GM12892 (cell line): Measurements from ENCODE around the gene WARS2.

ENCODE experiments used
- DNase-seq: peaks from one replicate; pipeline ENCODE4 v3.0.0; 2011; ENCODE audit not compliant: insufficient read length
- FAIRE-seq: peaks from 2 replicates; lab custom pipeline; 2011; peaks lifted over from hg19 to GRCh38; lab: Jason Lieb, UNC
- POLR2A ChIP-seq: IDR thresholded peaks from 2 replicates; pipeline ENCODE4 v1.6.1; 2011; ENCODE audit warnings: low read depth, low read length, control low read depth
- POLR2AphosphoS5 ChIP-seq: IDR thresholded peaks from 2 replicates; pipeline ENCODE4 v1.6.1; 2011; ENCODE audit warnings: low read depth, low read length, control low read depth
- TAF1 ChIP-seq: IDR thresholded peaks from 2 replicates; pipeline ENCODE4 v1.6.1; 2011; ENCODE audit warnings: low read depth, mild to moderate bottlenecking, control low read depth, low read length, borderline replicate concordance

The WARS2 gene

DNA sequence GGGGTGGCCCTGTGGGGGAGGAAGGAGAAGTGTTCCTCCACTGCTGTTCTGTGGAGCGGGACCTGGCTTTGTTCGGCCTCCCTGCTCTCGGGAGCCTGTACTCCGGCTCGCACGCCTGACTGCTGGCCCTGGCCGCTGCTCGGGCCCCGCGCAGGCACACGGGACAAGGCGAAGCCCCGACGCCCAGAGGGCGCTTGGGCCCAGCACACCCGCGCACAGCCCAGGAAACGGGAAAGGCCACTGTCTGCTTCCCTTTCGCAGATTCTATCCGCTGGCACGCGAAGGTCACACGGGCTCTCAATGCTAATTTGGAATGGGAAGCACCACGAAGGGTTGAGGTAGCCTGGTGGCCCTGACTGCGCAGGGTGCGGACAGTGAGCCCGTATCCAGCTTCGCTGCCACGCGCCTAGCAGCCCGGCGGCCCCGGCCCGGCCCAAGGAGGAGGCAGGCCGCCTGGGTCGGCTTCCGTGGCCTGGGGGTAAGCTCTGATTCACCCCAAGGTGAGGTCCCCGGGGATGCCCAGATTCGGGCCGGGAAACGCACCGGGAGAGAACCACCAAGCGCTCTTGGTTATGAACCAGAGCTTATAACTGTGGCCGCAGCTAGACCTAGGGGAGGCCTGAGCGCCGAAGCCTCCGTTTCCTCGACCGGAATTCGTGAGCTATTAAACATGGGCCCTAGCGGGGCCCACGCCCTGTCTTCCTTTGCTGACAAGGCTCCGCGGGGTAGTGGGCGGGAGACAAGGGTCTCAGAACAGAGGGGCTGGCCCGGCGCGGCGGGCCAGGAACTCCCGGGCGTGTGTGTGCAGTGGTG, 132.6 kb downstream of the WARS2 start:
- DNase-seq (no peak), FAIRE-seq (no peak)
- TF ChIP-seq POLR2A: no peak
- no peak for TF ChIP-seq TAF1
- TF ChIP-seq POLR2AphosphoS5: no peak

DNA sequence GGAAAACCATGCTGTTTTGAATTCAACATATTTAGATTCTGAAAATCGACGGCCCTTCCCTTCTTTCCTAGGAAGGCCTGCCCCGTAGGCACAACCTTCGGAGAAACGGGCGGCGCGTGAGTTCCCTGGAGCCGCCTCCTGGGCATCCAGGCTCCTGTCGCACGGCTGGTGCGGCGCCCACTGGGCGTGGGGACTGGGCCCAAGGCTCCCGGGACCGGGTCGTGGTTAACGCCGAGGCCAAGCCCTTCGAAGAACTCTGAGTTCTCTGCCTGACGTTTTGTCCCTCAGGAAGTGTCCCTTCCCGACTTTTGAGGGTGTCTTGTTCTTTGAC, 133.1 kb downstream of the WARS2 start:
- no peak for TF ChIP-seq POLR2A
- TF ChIP-seq TAF1: no peak
- no peak for TF ChIP-seq POLR2AphosphoS5
- FAIRE-seq (no peak), DNase-seq (no peak)

DNA sequence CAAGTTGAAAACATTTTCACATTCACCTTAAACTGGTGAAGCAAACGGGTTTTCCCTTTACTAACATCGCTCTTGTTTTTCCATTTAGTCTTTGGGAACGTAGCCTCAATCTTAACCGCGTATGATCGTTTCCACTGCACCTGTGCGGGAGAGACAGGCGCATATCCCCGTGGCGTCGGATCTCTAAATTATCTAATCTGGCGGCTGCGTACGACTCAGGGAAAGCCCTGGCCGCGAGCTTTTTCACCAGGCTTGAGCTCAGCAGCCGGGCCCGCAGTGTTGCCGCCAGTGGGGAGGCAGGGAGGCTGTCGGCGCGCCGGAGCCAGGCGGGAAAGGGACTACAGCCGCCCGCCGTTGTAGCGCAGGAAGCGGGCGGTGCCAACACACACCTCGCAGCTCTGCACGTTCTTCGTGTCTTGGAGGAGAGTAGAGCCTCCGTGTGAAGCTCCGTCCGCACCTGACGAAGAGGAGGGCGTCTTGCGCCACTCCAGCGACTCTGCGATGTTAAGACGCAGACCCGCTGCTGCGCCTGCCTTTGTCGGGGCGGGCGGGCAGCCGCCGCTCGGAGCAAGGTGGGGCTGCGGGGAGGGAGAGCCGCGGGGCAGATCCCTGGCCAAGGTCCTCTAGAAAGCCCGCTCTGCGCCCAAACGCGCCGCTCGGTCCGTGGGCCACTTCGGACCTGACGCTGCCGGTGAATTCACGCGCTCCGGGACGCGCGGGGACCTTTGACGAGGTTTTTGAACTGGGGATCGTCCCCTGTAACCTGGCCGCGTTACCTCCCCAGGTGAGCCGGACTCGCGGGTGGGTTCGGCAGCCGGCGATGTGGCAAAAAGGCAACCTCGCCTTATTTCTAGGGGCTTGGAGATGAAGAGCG, 133.8 kb downstream of the WARS2 start:
- no peak for TF ChIP-seq TAF1
- TF ChIP-seq POLR2A: no peak
- no peak for TF ChIP-seq POLR2AphosphoS5
- FAIRE-seq (no peak), DNase-seq (no peak)

DNA sequence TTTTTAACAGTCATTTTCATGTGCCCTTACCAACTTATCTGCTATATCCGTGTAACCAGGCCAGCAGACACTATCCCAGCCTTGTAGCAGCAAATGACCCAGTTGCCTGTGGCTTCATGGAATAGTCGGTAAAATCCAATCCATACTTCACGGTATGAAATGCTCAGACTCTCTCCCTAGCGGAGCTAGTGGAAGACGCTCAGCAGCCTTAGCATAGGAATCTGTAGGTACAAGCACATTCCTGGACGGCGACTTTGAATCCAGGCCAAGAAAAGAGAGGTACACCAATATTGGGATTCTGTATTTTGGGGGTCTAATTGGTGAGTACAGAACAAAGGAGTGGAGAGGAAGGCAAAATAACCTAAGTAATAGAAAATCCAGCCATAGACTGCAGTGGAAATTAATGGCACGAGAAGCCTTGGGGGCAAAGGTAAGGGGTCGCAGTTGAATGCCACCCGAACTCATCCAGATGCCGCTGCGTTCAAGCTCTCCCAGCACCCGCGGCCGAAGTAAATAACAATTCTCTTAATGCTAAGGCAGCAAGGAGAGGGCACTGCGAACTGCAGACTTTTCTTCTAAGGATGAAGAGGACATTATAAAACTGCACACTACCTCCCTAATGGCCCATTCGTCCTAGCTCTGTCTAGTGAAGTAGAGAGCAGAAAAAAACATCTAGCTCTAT, 134.6 kb downstream of the WARS2 start:
- TF ChIP-seq POLR2AphosphoS5: no peak
- no peak for TF ChIP-seq TAF1
- TF ChIP-seq POLR2A: no peak
- DNase-seq (no peak), FAIRE-seq (no peak)

DNA sequence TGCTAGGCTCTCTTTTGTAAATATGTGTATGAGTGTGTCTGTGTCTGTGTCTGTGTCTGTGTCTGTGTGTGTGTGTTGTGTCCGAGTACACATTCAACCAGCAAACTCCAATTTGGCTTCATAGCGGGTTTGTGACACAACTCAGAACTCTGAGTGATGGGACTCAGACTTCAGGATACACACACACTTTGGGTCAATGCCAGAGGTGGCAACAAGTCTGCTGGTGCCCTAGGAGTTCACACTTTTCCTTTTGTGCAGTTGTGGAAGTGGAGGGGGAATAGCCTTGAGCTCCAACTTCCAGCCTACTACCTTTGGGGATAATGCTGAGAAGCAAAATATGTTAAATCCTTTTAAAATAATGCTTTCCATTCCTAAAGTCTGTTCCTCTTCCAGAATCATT, 135.7 kb downstream of the WARS2 start:
- no peak for FAIRE-seq
- no peak for TF ChIP-seq TAF1
- TF ChIP-seq POLR2A: no peak
- no peak for TF ChIP-seq POLR2AphosphoS5
- no peak for DNase-seq

DNA sequence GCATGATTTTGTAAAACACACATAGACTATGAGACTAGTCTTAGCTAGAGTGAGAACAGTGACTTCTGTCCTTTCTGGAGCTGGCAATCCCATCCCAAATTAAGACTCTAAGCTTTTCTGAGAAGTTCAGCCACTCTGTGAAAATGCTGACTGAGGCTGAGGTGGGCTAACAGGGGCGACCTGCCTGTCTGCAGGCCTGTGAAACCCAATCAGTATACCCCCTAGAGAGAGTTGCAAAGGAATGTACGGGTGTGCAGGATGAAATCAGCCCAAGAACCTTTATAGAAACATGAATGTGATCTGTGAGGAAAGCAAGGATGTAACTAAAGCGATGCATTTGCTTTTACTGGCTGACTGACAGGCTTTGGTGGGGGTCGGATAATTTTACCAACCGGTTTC, 136.3 kb downstream of the WARS2 start:
- TF ChIP-seq POLR2A: no peak
- no peak for TF ChIP-seq POLR2AphosphoS5
- FAIRE-seq: no peak
- no peak for DNase-seq

DNA sequence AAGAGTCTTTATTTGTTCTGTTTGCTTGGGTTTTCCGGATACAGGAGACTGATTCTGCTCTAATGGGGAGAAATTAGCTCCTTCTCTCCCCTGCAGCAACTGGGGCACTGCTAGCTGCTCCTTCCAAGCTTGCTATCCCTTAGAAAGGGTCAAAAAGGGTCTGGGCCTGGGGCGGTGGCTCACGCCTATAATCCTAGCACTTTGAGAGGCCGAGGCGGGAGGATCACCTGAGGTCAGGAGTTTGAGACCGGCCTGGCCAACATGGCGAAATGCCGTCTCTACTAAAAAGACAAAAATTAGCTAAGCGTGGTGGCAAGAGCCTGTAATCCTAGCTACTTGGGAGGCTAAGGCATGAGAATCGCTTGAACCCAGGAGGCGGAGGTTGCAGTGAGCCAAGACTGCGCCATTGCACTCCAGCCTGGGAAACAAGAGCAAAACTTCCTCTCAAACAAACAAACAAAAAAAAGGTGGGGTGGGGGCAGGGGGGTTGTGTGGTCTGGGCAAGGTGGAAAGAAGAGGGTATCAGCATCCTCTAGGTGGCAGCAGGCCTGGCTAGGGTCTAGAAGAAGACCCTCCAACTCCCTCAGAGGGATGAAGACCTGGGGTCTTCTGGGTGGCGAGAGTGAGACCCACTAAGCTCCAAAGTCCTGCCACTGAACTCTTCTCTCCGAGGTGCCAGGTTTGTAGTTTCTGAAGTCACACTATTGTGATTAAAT, 136.9 kb downstream of the WARS2 start:
- FAIRE-seq (no peak), DNase-seq (no peak)
- TF ChIP-seq POLR2AphosphoS5 (no peak), TAF1 (no peak), POLR2A (no peak)

DNA sequence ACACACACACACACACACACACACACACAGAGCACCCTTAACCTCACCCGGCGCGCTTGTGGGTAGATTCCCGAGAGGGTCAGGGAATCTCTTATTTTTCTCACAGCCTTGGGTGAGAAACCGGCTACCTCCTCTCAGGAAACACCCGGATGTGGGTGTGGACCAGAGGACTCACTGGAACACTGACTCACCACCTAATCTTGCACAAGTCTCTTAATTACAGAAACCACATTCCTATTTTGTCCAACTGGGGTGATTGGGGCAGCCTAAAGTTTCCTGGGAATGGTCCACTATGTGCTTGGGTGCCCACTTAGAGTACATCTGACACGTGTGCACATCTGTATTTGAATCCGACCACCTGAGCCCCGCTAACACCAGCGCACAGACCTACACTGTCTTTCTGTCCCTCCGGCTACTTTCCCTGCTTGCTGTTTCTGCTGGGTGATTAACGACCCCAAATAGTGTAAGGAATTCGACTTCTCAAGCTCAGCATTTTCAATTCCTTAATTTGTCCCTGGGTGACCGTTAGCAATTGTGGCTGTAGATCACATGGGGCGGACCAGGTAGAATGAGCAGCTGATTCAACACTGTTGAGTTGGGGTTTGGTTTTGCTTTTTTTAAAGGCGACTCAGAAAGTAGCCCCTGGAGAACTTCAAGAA, 138.3 kb downstream of the WARS2 start:
- no peak for TF ChIP-seq POLR2A
- TF ChIP-seq POLR2AphosphoS5: no peak
- TF ChIP-seq TAF1: no peak
- FAIRE-seq (no peak), DNase-seq (no peak)

DNA sequence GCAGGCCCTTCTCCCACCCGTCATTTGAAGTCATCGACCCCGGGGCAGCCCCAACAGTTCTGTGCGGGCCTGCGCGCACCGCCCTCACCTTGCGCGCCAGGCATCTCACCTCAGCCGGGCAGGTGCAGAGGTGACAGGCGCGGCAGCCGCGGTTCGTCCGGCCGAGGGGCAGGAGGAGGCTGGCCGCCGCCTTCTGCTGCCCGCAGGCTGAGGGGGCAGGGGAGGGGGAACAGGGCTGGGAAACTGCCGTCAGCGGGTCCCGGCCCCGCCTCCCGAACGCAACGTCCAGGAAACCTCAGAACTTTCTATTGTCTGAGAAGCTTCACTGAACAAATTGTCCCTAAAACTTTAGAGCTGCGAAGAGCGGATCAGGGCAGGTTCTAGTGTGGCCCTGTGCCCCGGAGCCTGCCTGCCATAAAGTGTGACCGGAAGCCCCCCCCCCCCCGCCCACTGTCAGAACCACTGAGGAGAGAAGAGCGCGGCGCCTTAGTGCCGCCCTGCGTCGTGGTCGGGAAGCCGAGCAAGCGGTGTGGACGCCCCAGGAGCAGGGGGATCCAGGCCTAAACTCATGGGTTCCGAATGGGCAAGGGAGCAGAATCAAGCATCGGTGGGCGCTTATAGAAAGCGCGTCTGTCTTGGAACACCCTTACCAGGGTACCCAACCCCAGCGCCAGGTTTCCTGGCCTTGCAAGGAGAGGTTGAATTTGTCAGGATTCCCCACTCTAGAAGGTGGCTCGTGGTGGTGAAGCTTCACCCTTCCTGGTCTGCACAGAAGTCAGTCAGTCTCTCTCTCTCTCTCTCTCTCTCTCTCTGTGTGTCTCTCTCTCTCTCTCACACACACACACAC, 139.0 kb downstream of the WARS2 start:
- no peak for TF ChIP-seq POLR2A
- TF ChIP-seq TAF1: no peak
- no peak for TF ChIP-seq POLR2AphosphoS5
- FAIRE-seq (no peak), DNase-seq (no peak)
